Pons (tissue), 1 donor: Measurements from ENCODE around the gene CNIH2.

ENCODE experiments used
- DNase-seq: peaks from one replicate; pipeline ENCODE4 v3.0.0-alpha.2; 2016; ENCODE audit warnings: low spot score

The CNIH2 gene

DNA sequence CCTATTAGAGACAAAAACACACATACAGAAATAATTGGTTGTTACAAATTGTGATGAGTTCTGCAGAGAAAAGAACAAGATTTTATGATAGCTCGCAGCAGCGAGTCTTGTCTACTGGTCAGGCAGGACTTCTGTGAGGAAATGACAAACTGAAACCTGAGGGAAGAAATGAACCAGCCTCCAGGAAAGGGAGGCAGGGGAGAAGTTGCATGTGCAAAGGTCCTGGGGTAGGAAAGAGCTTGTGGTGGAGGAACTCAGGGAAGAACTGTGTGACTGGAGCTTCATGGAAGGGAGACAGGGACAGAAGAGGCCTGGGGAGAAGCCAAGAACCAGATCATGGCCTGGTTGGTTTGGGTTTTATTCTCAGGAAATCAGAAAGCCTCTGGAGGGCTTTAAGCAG is 18.8 kb upstream of the CNIH2 start:
- DNase-seq = no peak

- DNase-seq = no peak
Observed at GRCh38 chr11:66259956-66260355, 18.0 kb upstream of the CNIH2 start.

GRCh38 chr11:66261578-66261977 is 16.4 kb upstream of the CNIH2 start:
- DNase-seq = no peak

DNA sequence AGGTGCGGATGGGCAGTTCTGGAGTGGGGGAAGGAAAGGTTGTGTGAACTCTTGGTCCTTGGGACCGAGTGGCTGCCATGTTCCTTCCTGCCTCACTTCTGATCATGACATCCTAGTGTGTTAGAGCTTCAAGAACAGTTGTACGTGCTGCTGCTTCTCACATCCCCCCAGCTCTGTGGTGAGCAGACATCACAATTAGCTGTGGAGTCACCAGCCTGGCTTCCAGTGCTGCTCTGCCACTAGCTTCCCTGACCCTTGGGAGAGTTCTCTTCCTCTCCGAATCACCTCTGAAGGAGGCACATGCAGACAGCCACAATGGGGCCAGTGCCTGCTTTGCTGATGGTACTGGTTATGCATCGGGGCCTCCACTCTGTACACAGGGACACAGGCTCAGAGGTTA is 15.8 kb upstream of the CNIH2 start:
- no peak for DNase-seq

GRCh38 chr11:66262696-66263095 is 15.3 kb upstream of the CNIH2 start:
- no peak for DNase-seq

DNA sequence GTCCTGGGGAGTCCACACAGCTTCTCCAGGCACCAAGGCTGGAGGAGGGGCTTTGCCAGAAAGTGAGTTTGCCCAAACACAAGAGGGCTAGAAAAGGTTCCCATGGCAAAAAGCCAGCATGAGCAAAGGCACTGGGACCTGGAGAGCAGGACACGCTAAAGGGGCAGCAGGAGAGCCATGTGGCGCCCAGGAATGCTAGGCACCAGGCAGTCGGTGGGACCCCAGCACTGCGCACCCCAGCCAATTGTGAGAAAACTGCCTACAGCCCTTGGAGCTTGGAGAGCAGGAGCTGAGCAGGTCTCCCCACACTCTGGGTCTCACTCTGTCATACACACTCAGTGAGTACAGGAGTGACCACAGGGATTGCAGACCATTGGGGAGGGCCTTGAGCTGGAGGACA is 14.7 kb upstream of the CNIH2 start:
- DNase-seq = no peak

DNA sequence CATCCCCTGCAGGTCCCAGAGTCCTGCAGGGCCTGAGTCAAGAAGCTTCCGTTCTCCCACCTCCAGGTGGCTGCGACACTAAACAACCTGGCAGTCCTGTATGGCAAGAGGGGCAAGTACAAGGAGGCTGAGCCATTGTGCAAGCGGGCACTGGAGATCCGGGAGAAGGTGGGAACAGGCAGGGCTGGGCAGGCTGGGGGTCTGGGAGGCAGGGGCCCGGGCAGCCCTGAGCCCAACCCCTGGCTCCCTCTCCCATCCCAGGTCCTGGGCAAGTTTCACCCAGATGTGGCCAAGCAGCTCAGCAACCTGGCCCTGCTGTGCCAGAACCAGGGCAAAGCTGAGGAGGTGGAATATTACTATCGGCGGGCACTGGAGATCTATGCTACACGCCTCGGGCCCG is 14.2 kb upstream of the CNIH2 start:
- no peak for DNase-seq

DNA sequence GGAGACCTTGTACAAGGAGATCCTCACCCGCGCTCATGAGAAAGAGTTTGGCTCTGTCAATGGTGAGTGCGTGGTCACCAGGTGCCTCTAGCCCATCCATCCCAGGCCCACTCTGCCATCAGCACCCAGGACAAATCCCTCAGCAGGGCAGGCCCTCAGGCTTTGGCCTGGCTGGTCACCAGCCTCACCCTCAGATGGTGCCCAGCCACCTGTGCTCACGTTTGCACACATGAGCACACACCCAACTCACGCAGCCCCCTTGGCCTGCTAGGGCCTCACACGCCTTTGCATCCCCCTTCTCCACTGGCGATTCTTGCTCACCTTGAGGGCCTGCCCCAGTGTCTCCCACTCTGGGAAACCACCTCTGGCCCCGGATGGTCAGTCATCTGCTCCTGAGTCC is 13.6 kb upstream of the CNIH2 start:
- no peak for DNase-seq

- DNase-seq = no peak
Observed at GRCh38 chr11:66264914-66265313, 13.1 kb upstream of the CNIH2 start.

DNA sequence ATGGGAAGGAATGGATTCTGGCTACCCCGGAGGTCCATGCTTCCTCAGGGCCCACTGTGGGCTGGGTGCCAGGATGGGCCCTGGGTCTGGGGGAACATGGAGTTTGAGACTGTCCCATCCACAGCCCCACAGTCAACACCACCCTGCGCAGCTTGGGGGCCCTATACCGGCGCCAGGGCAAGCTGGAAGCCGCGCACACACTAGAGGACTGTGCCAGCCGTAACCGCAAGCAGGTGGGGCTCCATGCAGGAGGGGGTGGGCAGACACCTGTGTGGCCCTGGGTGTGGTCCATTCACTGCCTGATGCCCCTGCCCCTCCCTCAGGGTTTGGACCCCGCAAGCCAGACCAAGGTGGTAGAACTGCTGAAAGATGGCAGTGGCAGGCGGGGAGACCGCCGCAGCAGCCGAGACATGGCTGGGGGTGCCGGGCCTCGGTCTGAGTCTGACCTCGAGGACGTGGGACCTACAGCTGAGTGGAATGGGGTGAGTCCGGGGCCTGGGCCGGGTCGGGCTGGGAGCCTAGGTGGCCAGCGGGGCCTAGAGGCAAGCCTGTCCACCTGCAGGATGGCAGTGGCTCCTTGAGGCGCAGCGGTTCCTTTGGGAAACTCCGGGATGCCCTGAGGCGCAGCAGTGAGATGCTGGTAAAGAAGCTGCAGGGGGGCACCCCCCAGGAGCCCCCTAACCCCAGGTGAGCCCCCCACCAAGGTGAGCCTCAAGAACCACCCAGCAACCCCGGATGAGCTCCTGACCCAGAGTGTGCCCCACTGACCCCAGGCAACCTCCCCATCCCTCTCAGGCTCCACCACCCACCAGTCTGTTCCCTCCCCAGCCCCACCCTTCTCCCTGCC is 12.2 kb upstream of the CNIH2 start:
- DNase-seq = no peak

GRCh38 chr11:66266378-66267038 is 11.5 kb upstream of the CNIH2 start:
- no peak for DNase-seq

- no peak for DNase-seq
Observed at GRCh38 chr11:66267039-66267378, 11.0 kb upstream of the CNIH2 start.

GRCh38 chr11:66267379-66268243 is 10.4 kb upstream of the CNIH2 start:
- peak; percentile 86 for DNase-seq

- DNase-seq = peak; percentile 99
Observed at GRCh38 chr11:66268244-66268951, 9.6 kb upstream of the CNIH2 start, which contains the start of gene RAB1B. Gene RAB1B (plus strand): TSS chr11:66268639. CDS start chr11:66268680, 41 bp downstream.

DNA sequence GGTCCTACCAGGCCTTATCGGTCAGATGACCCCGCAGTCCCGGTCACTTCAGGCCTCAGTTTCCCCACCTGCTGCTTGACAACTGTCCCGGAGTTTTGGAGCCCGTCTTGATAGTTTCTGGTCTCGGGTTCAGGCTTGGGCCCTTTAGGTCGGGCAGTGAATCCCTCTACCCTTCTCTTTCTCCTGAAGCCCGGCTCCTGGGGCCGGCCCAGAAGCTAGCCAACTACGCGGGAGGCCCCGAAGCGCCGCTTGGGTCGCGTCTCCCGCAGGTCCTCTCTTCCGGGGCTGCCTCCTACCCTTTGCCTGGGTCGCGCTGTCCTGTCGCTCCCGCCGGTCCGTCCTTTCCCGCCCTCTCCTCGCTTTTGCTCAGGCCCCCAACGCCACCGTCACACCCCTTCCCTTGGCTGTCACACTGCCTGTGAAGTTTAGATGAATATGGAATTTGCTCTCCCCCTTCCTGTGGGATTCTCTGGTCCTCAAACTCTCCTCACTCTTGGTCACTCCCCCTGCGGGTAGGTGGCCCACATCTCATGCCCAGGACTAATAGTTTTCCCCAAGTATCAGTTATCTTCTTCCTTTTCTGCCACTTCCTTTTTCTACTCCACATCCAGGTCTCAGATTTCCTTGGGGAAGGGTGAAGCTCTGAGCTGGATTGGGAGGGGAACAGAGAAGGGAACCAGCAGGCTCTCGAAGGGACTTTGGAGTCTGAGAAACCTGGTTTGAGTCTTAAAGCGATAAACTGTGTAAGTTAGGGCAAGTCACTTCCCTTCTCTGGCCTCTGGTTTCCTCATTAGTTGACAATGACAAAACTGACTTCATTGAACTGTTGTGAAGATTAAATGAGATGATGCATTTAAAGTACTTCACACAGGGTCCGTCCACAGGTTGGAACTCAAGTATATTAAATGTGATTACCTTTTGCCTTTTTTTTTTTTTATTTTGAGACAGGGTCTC is 8.7 kb upstream of the CNIH2 start:
- DNase-seq = no peak

DNA sequence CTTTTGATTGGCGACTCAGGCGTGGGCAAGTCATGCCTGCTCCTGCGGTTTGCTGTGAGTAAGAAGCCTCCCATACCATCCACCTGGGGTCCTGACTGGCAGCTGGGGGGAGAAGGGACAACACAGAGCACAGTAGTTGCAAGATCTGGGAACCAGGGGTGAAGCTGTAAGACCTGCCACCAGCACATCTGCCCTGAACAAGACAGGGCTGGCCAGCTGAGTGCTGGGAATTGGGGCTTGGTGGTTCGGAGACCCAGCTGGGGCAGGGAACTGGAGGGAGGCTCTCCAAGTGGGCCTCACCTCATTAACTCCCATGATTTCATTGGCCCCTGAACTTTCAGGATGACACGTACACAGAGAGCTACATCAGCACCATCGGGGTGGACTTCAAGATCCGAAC is 6.2 kb upstream of the CNIH2 start:
- DNase-seq = no peak

GRCh38 chr11:66272596-66272995 is 5.4 kb upstream of the CNIH2 start:
- DNase-seq = no peak

- DNase-seq = no peak
Observed at GRCh38 chr11:66274219-66274618, 3.8 kb upstream of the CNIH2 start.

GRCh38 chr11:66275396-66275795 is 2.6 kb upstream of the CNIH2 start:
- no peak for DNase-seq

DNA sequence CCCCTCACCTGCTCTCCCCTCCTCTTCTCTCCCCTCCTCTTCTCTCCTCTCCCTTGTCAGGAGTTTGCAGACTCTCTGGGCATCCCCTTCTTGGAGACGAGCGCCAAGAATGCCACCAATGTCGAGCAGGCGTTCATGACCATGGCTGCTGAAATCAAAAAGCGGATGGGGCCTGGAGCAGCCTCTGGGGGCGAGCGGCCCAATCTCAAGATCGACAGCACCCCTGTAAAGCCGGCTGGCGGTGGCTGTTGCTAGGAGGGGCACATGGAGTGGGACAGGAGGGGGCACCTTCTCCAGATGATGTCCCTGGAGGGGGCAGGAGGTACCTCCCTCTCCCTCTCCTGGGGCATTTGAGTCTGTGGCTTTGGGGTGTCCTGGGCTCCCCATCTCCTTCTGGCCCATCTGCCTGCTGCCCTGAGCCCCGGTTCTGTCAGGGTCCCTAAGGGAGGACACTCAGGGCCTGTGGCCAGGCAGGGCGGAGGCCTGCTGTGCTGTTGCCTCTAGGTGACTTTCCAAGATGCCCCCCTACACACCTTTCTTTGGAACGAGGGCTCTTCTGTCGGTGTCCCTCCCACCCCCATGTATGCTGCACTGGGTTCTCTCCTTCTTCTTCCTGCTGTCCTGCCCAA is 1.9 kb upstream of the CNIH2 start:
- no peak for DNase-seq
